ENCODE results near the gene THAP8. TPM values are rescaled to one million over a fixed set of nuclear protein-coding genes. Genes with fewer than 3 reads are reported as not detected.

The THAP8 gene
- total and polyA plus RNA-seq, 2 donors (not counting 3 experiments of a cell fraction or from before 2014, with no cell fraction given): 2.9 to 6.6 TPM

GRCh38 chr19:36014012-36014924, 39.8 kb downstream of the THAP8 start, which contains the start of gene ALKBH6:
ALKBH6 (minus strand) TSS chr19:36014213; CDS start chr19:36013397, 816 bp downstream.
- ChIA-PET POLR2A (interaction anchor here (0.9 kb wide), 1 partner anchor 39 kb away, joined by 3 read pairs; no protein-coding TSS in a partner anchor), CTCF (interaction anchor here (0.8 to 1.2 kb wide), 6 partner anchors 8 to 40 kb away, joined by 3 to 6 read pairs (median 4); partner anchors contain the start of genes CLIP3, SDHAF1 and THAP8)
- peaks cover 14% of the 10 kb centered on the region for H3K4me1 ChIP-seq (ENCODE audit: control insufficient read depth, extremely low read depth, insufficient read depth, low read length)
- peak within 1 kb of the TSS; percentile 65 for H3K27ac ChIP-seq (ENCODE audit: insufficient read depth, low read depth, low read length)
- no peaks in the 10 kb centered on the region for H3K27me3 ChIP-seq (ENCODE audit: control insufficient read depth in 2 of 2, insufficient read depth in 2 of 2, low read length in 2 of 2)
- peak within 1 kb of the TSS; percentile 69 to 96 (median 91) for H3K4me3 ChIP-seq (replicated peaks in 1 of 3; ENCODE audit: insufficient read depth in 1 of 3, low read depth in 1 of 3, low read length in 3 of 3)
- BruUV-seq (replicated peaks): TSS peak; percentile 79
- no peaks in the 10 kb centered on the region for H3K9me1 ChIP-seq (replicated peaks; ENCODE audit: control insufficient read depth, extremely low read depth, insufficient read depth, low read length)
- intact Hi-C loops (cut with micrococcal nuclease) (loop anchor here (1.0 kb wide), 3 partner anchors 19 to 101 kb away; partner anchors contain the start of genes SDHAF1, TBCB, THAP8 and WDR62), dilution Hi-C loops (cut with MboI; ENCODE audit: extremely low pct_ligation_motif_present, low sequenced_read_pairs) (no loop called here)
- no peaks in the 10 kb centered on the region for H3K9me3 ChIP-seq (replicated peaks; ENCODE audit: control insufficient read depth, insufficient read depth, low read length)
- DNase-seq (ENCODE audit: low read depth, low spot score) (peak; percentile 99), FAIRE-seq (peak; percentile 100)
- peak within 1 kb of the TSS; percentile 94 for H2AFZ ChIP-seq (ENCODE audit: low read depth, low read length)
- H4K20me1 ChIP-seq (replicated peaks; ENCODE audit: control insufficient read depth, extremely low read depth, insufficient read depth, low read length): no peaks in the 10 kb centered on the region
- TF ChIP-seq POLR2A (IDR thresholded peaks at IDR 0.05; ENCODE audit: low read depth, low read length) (peak; percentile 23), CTCF (IDR thresholded peaks at IDR 0.05; ENCODE audit: extremely low read depth in 1 of 2, insufficient read depth in 1 of 2, low read depth in 1 of 2, low read length in 2 of 2) (no peak)
- H3K9ac ChIP-seq (replicated peaks; ENCODE audit: extremely low read depth, insufficient read depth, low read length): peak within 1 kb of the TSS; percentile 88
- H3K79me2 ChIP-seq (ENCODE audit: control insufficient read depth, insufficient read depth, low read length): no peaks in the 10 kb centered on the region
- H3K4me2 ChIP-seq (ENCODE audit: insufficient read depth, low read length): peak within 1 kb of the TSS; percentile 93
- H3K36me3 ChIP-seq (ENCODE audit: control insufficient read depth in 2 of 2, extremely low read depth in 1 of 2, insufficient read depth in 2 of 2, low read length in 2 of 2): peaks cover 0 to 17% of the 10 kb centered on the region in 2 experiments
